Measurements from ENCODE around the gene VPS13D.

DNA sequence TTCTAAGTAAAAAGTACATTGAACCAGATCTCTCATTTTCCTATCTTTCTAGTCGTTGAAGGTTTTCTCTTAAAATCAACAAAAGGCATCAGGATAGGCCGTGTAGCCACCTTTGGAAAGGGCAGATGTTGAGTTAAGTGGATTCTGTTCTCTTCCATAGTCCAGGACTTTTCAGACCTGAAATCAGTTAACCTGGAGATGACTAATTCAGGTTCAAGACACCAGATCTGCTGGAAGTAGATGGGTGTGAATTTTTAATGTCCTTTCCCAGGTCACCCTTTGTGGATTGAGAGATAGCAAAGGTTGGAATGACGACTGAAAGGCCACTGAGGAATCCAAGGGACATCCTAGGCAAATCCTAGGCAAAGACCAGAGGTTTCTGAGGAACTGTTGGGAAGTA, 215.4 kb downstream of the VPS13D start:
- TF ChIP-seq, protein P1, sequence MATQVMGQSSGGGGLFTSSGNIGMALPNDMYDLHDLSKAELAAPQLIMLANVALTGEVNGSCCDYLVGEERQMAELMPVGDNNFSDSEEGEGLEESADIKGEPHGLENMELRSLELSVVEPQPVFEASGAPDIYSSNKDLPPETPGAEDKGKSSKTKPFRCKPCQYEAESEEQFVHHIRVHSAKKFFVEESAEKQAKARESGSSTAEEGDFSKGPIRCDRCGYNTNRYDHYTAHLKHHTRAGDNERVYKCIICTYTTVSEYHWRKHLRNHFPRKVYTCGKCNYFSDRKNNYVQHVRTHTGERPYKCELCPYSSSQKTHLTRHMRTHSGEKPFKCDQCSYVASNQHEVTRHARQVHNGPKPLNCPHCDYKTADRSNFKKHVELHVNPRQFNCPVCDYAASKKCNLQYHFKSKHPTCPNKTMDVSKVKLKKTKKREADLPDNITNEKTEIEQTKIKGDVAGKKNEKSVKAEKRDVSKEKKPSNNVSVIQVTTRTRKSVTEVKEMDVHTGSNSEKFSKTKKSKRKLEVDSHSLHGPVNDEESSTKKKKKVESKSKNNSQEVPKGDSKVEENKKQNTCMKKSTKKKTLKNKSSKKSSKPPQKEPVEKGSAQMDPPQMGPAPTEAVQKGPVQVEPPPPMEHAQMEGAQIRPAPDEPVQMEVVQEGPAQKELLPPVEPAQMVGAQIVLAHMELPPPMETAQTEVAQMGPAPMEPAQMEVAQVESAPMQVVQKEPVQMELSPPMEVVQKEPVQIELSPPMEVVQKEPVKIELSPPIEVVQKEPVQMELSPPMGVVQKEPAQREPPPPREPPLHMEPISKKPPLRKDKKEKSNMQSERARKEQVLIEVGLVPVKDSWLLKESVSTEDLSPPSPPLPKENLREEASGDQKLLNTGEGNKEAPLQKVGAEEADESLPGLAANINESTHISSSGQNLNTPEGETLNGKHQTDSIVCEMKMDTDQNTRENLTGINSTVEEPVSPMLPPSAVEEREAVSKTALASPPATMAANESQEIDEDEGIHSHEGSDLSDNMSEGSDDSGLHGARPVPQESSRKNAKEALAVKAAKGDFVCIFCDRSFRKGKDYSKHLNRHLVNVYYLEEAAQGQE (IDR thresholded peaks at IDR 0.05; ENCODE audit: unreplicated experiment), result no peak
- TF ChIP-seq, protein P2, sequence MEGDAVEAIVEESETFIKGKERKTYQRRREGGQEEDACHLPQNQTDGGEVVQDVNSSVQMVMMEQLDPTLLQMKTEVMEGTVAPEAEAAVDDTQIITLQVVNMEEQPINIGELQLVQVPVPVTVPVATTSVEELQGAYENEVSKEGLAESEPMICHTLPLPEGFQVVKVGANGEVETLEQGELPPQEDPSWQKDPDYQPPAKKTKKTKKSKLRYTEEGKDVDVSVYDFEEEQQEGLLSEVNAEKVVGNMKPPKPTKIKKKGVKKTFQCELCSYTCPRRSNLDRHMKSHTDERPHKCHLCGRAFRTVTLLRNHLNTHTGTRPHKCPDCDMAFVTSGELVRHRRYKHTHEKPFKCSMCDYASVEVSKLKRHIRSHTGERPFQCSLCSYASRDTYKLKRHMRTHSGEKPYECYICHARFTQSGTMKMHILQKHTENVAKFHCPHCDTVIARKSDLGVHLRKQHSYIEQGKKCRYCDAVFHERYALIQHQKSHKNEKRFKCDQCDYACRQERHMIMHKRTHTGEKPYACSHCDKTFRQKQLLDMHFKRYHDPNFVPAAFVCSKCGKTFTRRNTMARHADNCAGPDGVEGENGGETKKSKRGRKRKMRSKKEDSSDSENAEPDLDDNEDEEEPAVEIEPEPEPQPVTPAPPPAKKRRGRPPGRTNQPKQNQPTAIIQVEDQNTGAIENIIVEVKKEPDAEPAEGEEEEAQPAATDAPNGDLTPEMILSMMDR (conservative IDR thresholded peaks at IDR 0.05; ENCODE audit: low read depth in 2 of 2), result no peak
- TF ChIP-seq POLR2AphosphoS5 (IDR thresholded peaks at IDR 0.05; ENCODE audit: low read depth) (no peak), EZH2 (IDR thresholded peaks at IDR 0.05; ENCODE audit: low read depth, unreplicated experiment) (no peak), EZH2phosphoT487 (IDR thresholded peaks at IDR 0.05; ENCODE audit: unreplicated experiment) (no peak)

Measured in GM23338 (cell line).